Measurements from ENCODE around the gene GLT1D1.

- no peak for TF ChIP-seq CTCF (IDR thresholded peaks at IDR 0.05)
- TF ChIP-seq ZFX (IDR thresholded peaks at IDR 0.05; ENCODE audit: borderline replicate concordance) = no peak
Measured at GRCh38 chr12:128940090-128940888, 87.0 kb downstream of the GLT1D1 start.
